HG03159 (cell line): ENCODE measurements around the gene NSFL1C.
"Not testable (repeated sequence)": the region's sequence is repeated elsewhere in the genome, so short reads cannot be mapped to it uniquely, and the experiment has no call there.

Source experiments
- ATAC-seq: cut with Tn5 transposase; IDR thresholded peaks from one replicate; pipeline ENCODE4 v1.9.1; 2021; ENCODE audit warnings: mild to moderate bottlenecking, moderate library complexity; ENCODE audit not compliant: unreplicated experiment

Gene NSFL1C

GRCh38 chr20:1427457-1428054 is 39.1 kb downstream of the NSFL1C start:
- ATAC-seq, result no peak

- no peak for ATAC-seq
Observed at GRCh38 chr20:1426231-1426849, 40.3 kb downstream of the NSFL1C start.

GRCh38 chr20:1424336-1424735 is 42.3 kb downstream of the NSFL1C start:
- ATAC-seq, result no peak

GRCh38 chr20:1423625-1424106 is 43.0 kb downstream of the NSFL1C start:
- no peak for ATAC-seq

- no peak for ATAC-seq
Observed at GRCh38 chr20:1423206-1423605, 43.4 kb downstream of the NSFL1C start.

GRCh38 chr20:1422753-1423152 is 43.9 kb downstream of the NSFL1C start:
- no peak for ATAC-seq

- ATAC-seq, result no peak
Observed at GRCh38 chr20:1420066-1420465, 46.6 kb downstream of the NSFL1C start.

- no peak for ATAC-seq
Observed at GRCh38 chr20:1418350-1418749, 48.3 kb downstream of the NSFL1C start.

- no peak for ATAC-seq
Observed at GRCh38 chr20:1417790-1418189, 48.9 kb downstream of the NSFL1C start.

- ATAC-seq, result no peak
Observed at GRCh38 chr20:1417273-1417672, 49.4 kb downstream of the NSFL1C start.

GRCh38 chr20:1415667-1416468 is 50.8 kb downstream of the NSFL1C start:
- ATAC-seq, result no peak

GRCh38 chr20:1414982-1415381 is 51.7 kb downstream of the NSFL1C start:
- ATAC-seq, result no peak

- ATAC-seq, result no peak
Observed at GRCh38 chr20:1405801-1406200, 60.8 kb downstream of the NSFL1C start.

GRCh38 chr20:1403624-1404023 is 63.0 kb downstream of the NSFL1C start:
- no peak for ATAC-seq

- ATAC-seq, result no peak
Observed at GRCh38 chr20:1402149-1402548, 64.5 kb downstream of the NSFL1C start.

- ATAC-seq, result no peak
Observed at GRCh38 chr20:1401451-1401907, 65.2 kb downstream of the NSFL1C start.

GRCh38 chr20:1399678-1400366 is 66.8 kb downstream of the NSFL1C start:
- not testable (repeated sequence) for ATAC-seq

GRCh38 chr20:1398185-1398584 is 68.5 kb downstream of the NSFL1C start:
- not testable (repeated sequence) for ATAC-seq

- ATAC-seq, result no peak
Observed at GRCh38 chr20:1397710-1398109, 68.9 kb downstream of the NSFL1C start.

GRCh38 chr20:1396702-1397101 is 69.9 kb downstream of the NSFL1C start:
- ATAC-seq, result no peak

- ATAC-seq, result no peak
Observed at GRCh38 chr20:1396264-1396663, 70.4 kb downstream of the NSFL1C start.
